NT2/D1 (cell line): ENCODE results near the gene TRAK2.

Source experiments
- SUZ12 ChIP-seq: IDR thresholded peaks from 2 replicates; pipeline ENCODE4 v1.6.1; 2011; ENCODE audit not compliant: insufficient read length, insufficient read depth; ENCODE audit errors: extremely low read depth
- YY1 ChIP-seq: IDR thresholded peaks from 2 replicates; pipeline ENCODE4 v1.6.1; 2011; ENCODE audit not compliant: insufficient read length, insufficient read depth
- ZNF274 ChIP-seq: IDR thresholded peaks from 2 replicates; pipeline ENCODE4 v1.6.1; 2011; ENCODE audit warnings: mild to moderate bottlenecking, low read depth, low read length

DNA sequence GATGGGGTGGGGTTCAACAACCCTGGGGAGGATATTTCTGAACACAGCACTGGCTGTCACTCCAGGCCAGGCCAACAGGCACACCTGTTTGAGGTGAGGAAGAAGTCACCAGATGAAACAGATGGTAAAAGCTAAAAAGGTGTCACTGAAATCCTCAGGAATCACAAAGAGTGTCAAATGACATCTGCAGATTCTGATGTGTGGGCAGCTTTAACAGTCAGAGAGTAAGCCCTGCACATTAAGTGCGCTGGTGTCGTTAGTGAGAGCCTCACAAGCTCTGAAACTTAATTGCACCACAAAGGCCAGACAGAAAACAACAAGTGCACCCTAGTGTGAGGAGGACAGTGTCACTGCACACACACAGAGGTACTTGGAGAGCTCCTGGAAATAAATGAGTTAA is 107.7 kb downstream of the TRAK2 start:
- no peak for TF ChIP-seq SUZ12
- no peak for TF ChIP-seq YY1
- TF ChIP-seq ZNF274, result no peak
